ENCODE data around the gene FRRS1L.

FRRS1L gene, protein sequence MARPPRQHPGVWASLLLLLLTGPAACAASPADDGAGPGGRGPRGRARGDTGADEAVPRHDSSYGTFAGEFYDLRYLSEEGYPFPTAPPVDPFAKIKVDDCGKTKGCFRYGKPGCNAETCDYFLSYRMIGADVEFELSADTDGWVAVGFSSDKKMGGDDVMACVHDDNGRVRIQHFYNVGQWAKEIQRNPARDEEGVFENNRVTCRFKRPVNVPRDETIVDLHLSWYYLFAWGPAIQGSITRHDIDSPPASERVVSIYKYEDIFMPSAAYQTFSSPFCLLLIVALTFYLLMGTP

DNA sequence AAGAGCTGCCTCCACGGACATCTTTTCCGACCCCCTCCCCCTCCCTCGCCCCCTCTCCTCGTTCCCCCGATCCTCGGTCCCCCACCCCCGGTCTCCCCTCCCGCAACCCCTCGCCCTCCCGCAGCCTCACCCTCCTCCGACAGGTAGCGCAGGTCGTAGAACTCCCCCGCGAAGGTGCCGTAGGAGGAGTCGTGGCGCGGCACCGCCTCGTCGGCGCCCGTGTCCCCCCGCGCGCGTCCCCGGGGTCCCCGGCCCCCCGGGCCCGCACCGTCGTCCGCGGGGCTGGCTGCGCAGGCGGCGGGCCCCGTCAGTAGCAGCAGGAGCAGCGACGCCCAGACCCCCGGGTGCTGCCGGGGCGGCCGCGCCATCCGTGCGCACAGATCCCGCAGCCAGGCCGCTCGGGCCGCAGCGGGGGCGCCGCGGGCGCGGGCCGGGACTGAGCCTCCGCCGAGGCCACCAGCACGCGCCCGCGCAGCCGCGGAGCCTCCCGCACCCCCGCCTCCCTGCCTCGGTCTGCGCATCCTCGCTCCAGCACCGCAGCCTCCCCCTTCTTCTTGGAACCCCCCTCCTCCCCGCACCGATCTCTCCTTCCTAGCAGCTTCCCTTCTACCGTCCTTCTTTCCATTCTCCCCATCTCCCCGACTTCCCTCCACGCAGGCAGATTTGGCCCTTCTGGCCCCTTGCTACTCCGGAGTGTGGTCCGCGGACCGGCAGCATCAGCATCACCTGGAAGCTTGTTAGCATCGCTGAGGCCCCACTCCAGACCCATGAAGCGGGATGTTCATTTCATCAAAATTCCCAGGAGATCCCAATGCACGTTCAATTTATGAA, at the start of gene FRRS1L:
FRRS1L (minus strand) TSS at position 479 of the 831 bp plus-strand sequence; CDS start at position 368, 111 bp downstream.
- DNase-seq: no peak

DNA sequence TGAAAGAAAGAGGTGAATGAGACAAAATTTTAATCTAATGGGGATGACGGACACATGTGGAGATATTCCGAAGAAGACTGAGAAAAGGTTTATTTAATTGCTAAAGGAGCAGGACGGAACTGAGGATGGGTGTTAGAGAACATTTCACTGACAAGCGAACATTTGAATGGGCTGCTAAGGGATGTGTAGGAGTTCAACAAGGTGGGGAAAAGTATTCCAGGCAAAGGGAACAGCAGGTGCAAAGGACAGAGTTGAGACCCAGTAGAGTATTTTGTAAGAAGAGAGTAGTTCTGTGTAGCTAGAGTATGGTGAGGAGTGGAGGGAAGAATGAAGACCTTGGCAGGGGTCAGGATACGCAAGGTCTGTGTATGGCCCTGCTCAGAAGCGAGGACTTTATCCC, 47.4 kb upstream of the FRRS1L start:
- no peak for DNase-seq

DNA sequence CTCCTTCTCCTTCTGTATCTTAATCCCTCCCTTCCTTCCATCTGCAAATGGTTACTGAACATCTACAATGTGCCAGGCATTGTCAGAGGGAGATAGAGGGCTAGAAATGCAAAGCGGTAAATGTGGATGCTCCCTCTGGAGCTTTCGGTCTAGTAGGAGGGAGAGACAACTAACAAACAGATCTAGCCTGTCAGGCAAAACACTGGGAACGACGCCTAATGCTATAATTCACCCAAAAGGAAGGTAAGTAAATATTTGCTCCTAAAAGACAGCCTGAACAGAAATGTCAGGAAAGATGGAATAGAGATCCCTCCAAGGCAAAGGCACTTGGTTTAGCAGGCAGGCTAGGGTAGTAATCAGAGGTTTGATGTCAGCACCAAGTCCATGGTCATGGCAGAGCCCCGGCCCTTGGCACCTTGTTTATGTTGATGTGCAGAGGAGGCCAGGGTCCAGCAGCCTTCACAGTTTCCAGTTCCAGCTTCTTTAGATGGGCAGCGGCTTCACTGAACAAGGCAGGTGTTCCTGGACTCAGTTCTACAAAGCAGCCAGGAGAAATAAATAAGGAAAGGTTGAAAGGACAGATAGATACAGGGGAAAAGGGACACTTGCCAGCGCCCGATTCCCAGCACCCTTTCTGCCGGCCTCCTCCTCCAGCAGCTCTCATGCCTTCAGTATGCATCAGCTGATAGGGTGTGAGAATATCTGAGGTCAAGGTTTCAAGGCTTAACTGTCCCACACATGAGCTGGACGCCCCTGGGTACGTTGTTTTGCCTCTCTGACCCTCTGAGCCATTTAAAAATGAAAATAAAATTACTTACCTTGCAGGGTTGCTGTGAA, 46.5 kb upstream of the FRRS1L start:
- no peak for DNase-seq

DNA sequence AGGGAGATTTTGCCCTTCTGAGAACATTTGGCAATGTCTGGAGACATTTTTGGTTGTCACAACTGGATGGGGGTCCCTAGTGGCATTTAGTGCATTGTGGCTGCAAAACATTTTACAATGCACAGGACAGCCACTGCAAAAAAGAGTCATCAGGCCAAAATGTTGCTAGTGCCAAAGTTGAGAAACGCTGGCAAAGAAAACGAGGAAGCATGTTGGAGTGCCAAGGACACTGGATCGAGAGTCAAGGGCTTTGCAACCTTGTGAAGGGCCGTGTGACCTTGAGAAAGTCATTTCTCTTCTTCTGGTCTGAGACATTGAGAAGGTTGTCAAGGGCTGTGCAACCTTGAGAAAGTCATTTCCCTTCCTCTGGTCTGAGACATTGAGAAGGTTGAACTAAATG, 45.7 kb upstream of the FRRS1L start:
- no peak for DNase-seq

DNA sequence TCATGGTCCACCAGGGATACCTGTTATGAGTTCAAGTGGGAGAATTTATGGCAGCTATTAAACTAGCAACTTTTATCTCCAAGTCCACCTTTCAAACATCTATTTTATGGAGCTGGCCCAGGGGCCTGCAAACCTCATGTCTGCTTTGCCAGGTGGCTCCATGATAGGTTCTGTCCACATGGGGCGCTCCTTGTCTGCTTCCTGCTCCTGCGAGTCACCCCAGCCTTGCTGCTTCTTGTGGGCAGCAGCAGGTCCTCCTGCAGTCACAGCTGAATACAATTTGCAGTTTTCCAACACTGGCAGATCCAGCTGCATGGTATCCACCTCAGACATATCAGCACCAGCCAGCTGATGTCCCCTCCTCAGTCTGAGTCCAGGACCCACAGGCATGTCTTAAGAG, 39.6 kb upstream of the FRRS1L start:
- DNase-seq: no peak

DNA sequence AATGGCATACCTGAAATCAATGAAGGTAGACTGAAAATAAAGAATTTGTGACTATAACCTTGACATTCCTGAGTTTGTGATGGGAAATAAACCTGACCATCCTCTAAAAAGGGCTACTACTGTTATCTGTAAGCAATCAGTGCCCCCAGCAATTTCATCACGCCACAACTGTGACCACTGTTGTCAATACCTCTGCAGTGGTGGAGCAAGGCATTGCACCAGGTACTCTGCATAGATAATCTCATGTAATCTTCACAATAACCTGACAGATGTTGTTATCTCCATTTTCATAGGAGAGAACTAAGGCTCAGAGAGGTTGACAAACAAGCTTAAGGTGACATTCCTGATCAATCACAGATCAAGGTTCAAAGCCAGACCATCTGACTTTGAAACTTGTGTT, 38.5 kb upstream of the FRRS1L start:
- DNase-seq: no peak

DNA sequence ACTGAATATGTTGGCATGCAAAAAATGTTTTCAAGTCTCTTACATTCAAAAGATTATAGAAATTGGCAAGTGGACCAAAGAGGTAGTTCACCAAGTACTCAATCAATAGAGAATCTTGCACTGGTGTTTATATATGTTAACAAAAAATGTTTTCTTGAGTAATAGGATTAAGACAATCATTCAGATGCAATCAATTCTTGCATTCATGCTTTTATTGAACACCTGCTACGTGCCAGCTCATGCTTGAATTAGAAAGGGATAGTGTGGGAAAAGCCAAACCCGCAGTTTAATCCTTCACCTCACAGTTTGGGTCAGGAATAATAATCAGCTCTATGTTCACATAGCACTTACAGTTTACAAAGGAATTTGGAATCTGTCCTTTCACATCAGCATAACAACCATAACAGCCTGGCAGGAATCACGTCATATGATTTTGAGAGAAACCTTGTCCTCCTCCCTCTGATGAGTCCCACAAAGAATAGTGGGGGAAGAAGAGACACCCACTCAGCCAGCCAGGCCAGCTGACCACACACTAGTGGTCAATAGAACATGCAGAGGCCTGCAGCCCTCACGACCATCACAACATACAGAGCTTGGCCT, 36.8 kb upstream of the FRRS1L start:
- DNase-seq: no peak

DNA sequence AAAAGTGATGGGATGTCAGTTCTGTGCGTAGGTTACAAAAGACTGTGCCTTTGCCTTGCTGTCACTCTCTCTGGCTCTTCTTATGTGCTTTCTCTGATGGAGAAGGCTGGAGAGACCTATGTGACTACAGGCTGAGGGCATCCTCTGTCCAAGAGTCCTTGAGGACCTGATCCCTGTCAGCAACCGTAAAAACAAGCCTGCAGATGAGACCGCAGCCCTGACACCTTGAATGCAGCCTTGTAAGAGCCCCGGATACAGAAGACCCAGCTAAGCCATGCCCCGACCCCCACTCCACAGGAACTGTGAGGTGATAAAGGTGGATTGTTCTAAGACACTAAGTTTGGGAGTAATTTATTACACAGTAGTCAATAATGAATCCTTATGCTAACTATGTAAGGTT, 32.6 kb upstream of the FRRS1L start:
- DNase-seq: no peak

DNA sequence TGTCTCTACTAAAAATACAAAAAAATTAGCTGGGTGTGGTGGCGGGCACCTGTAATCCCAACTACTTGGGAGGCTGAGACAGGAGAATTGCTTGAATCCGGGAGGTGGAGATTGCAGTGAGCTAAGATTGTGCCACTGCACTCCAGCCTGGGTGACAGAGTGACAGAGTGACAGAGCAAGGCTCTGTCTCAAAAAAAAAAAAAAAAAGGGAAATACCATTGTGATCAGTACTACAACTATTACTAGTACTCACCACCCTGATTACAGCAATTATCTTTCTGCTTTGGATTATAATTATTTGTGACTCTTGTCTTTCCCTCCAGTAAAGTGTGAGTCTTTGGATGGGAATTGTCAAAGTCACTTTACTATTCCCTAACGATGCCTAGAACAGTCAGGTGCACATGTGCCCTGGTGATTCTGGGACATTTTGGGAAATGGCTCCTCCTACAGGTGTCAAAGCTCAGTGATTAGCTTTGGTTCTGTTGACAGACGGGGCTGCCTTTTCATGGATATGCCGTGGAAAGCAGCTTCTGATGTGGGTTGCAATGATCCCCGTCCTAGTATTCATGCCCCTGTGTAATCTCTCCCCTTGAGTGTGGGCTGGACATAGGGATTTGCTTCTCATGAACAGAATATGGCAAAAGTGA, 31.8 kb upstream of the FRRS1L start:
- DNase-seq: no peak

DNA sequence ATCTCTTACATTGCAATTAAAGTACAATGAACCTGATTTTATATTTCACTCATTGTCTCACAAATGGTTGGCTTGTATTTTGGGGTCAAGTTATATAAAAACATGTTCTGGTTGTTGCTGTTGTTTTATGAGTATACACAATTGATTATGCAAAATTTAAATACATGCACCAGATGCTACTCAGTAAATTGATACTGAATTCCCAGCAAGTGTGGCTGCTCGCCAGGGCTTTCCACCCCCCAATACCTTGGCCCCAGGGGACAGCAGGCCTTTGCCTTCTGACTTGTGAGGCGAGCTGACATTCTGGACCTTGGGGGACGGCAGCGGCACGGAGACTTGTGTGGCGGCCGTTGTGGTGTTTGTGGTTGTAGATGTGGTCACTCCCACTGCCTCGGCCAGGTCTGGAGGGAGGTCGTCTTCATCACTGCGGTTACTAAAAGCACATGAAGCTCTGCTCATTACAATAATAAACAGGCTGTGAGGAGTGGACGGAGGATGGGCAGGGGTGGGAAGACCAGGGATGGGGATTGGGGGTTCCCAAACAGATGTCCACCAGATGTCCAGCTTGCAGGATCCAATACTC, 27.0 kb upstream of the FRRS1L start:
- DNase-seq: no peak

DNA sequence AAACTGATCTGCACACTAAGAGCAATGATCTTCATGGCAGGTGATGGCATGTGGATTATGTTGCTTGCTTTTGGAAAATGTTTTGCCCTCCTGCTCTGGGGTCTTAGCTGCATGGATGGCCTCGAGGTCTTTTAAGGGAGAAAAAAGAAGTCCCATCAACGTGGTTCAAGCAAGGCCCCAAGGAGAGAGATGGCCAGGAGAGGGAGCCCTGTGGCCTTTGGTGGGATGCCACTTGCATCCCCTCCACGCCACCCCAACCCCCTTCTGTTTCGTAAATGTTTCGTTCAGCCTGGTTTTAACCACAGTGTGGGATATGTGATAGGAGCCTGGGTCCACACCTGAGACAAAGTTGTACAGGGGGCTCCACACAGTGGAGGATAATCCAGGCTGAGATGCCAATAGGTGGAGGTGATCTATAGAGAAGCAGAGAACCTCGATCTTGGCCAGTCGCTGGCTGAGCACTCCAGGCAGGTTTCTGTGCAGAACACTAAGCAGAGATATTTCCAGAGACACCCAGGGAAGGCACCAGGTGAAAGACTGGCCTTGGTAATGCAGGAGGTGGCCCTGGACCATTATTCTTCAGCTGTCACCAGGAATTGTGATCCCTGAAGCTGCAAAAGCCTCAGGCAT, 25.8 kb upstream of the FRRS1L start:
- DNase-seq: no peak

DNA sequence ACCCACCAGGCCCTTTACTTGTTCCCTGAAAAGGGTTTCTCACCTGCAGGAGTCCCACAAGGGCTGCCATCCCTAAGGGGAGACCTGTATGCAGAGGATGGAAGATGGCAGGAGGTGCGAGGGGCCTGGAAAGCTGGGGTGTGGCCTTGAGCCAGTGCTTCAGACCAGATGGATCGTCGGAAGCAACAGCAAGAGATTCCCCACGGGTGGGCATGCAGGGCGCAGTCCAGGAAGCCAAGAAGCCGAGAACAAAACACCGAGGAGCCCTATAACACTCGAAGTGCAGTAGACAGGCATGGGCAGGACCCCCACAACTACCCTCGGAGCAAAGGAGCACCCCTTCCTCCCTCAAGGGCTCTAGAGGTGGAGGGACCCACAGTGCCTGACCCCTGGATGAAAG, 24.7 kb upstream of the FRRS1L start:
- DNase-seq: no peak

DNA sequence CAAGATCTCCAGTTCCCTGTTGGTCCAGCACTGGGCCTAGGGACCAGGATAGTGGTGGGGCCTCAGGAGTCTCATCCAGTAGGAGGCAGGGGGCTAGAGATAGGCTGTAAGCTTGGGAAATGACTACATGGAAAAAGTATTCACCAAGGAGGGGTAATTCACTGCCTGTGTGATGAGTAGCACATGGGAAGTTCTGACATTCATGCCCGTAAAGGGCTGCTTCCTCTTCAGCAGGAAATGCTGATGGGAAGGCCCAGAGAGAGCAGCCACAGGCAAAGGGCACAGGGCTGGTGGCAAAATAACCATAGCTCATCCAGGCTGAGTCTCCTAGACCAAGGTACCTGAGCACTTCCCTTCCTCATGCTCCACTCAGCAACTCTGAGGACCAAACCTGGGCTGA, 23.1 kb upstream of the FRRS1L start:
- no peak for DNase-seq

DNA sequence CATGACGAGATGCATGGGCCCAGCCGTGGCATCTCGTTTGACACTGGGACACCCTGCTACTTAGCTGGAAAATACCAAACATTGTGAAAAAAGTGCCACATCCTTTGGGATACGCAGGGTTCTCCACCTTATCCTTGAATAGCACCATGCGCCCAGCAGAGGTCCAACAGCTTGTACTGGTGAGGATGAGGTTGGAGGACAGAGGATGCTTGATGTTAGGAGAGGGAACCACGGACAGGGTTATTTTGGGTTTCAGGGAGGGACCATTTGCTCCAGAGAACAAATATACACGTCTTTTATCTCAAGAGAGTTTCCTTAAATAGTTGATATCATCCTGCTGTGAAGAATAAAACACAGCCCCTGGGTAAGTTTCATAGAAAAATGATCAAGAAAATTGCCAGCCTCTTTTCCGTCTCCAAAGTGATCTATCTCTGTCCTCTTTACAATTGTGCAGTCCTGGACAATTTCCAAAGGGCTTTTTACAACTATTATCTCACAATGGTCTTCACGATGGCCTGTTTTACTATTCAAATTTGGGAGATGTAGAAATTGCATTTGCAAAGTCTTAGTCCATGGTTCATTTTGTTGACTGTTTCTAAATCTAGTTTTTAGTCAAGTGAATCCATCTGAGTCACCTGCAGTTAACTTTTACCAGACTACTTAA, 19.9 kb upstream of the FRRS1L start:
- DNase-seq: no peak

DNA sequence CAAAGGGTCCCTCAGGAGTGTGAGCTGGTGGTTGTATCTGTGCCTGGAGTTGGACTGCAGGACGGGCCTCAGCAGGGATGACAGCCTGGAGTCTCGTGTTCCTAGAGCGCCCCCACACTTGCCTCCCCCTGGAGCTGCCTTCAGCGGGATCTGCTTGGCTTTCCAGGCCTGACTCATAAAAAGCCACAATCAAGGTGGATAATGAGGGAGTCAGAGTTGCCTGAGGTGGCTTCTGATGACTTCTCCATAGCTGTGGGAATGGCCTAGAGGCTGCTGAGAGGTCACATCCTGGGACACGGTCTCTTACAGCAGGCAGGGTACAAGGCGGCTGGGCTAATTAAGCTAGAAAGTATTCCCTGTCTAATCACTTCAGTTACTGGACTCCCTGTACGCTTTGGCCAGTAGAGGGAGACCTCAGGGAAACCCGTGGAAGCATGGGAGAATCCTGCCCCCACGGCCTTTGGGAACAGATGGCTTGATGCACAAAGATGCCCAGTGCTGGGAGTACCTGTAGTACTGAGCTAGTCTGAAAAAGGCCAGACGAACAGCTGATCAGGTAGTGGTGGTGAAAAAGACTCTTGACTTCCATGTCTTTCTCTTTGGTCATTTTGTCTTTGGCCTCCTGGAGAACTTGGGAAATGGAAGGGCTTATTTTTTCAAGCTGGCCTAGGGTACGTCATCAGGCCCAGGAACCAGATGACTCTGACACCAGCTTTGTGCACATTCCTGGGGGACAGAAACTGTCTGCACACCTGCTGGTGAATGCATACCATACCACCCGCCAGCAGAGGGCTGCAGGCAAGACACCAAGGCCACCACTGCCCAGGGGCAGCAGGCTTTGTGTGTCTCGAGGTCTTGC, 16.1 kb upstream of the FRRS1L start:
- no peak for DNase-seq

DNA sequence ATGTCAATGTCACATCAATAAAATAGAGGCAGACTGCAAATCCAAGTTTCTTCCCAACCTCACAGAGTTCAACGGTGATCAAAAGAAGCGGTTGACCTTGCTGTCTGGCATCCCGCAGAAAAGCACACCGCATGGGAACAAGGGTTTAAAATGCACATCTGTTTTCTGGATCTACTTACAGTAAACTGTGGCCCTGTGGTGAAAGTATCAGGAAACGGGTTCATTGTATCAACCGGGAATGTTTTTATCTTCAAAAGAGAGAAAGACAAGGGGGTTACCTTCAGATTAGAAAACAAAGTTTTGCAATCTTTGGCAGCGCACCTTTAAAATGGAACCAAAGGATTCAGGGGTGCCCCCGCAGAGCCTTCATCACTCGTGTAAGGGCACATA, 15.5 kb upstream of the FRRS1L start:
- no peak for DNase-seq

DNA sequence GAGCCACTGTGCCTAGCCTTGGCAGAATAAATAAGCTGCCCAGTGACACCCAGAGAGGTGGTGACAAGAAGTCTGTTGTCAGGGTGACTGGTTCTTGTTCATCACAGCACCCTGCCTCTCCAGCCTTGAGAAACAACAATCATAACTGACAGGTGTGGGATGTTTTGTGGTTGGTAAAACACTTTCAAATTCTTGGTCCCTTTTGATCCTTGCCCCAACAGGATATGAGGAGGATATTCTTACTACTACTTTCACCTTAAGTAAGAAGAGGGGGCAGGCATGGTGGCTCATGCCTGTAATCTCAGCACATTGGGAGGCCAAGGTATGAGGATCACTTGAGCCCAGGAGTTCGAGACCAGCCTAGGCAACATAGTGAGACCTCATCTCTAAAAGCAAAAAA, 14.2 kb upstream of the FRRS1L start:
- no peak for DNase-seq

DNA sequence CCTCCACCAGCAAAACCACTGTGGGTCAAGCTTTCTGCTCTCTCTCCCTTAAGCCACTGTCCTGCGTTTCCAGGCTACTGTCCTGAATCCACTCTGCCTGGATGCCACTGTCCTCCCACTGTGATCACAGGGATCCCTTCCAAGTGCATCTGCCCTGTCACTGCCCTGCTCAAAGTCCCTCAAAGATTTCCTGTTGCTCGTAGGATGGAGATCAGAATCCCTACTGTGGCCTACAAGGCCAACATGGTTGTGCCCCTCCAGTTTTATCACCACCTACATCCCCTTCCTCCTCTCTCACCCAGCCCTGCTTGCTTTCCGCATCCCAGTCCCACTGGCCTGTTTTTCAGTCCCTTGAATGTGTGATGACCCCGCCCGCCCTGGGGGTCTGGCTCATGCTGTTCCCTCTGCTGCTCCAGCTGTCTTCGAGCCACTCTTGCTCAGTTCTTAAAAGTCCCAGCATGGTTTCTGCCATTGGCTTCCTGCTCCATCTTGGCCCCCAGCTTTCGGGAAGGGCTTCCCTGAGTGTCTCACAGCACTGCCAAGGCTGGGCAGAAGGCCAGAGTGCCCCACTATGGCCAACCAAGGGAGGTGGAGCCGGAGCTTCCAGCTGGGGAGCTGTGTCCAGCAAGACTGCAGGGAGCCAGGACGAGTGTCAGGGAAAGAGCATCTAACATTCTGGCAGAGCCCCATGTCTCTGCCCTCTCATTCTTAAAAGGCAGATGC, 12.9 kb upstream of the FRRS1L start:
- DNase-seq: no peak

DNA sequence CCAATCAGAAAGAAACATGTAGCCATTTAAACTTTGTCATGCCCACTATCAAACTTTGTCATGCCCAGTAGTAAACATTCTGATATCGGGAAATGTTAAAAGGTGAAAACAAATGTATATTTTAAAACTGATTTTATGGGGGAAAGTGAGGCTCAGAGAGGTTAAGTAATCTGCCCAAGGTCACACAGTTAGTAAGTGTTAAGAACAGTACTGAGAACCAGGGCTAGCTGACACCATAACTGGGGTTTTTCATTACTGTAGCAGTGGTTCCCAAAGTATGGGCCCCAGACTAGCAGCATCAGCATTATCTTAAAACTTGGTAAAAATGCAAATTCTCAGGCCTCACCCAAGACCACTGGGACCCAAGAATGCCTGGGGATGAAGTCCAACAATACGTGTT, 9.9 kb upstream of the FRRS1L start:
- DNase-seq: no peak

DNA sequence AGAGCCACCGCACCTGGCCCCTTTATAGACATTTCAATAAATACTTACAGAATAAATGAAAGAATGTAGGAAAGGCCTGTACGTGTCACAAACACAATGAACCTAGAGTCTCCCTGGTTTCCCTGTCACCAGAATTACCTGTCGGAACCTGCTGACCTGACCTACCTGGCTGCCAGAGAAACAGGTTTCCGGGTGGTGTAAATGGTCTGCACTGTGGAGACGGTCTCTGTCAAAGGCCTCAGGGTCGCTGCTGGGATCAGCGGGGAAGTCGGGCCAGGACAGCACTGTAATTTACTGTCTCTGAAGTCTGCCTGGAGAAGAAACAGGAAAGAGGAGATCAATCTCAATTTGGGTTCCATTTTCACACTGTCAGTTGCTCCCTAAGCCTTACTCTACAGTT, 9.3 kb upstream of the FRRS1L start:
- no peak for DNase-seq
